GM12874 (cell line): ENCODE measurements around the gene MAPK8IP3.

Experiments used
- CTCF ChIP-seq: IDR thresholded peaks from 2 replicates; pipeline ENCODE4 v1.5.1; 2011; ENCODE audit warnings: low read depth, mild to moderate bottlenecking, control low read depth, low read length, moderate library complexity; ENCODE audit not compliant: insufficient read depth

MAPK8IP3 gene

GRCh38 chr16:1785846-1786170, 79.8 kb downstream of the MAPK8IP3 start:
- TF ChIP-seq CTCF: no peak

GRCh38 chr16:1786242-1787055, 80.5 kb downstream of the MAPK8IP3 start:
- TF ChIP-seq CTCF: no peak

- no peak for TF ChIP-seq CTCF
Measured at GRCh38 chr16:1787056-1787321, 81.0 kb downstream of the MAPK8IP3 start.

- no peak for TF ChIP-seq CTCF
Measured at GRCh38 chr16:1787322-1788094, 81.5 kb downstream of the MAPK8IP3 start.

- TF ChIP-seq CTCF: no peak
Measured at GRCh38 chr16:1788095-1788707, 82.2 kb downstream of the MAPK8IP3 start.

GRCh38 chr16:1788708-1789100, 82.7 kb downstream of the MAPK8IP3 start:
- no peak for TF ChIP-seq CTCF

GRCh38 chr16:1789643-1790045, 83.6 kb downstream of the MAPK8IP3 start:
- no peak for TF ChIP-seq CTCF
